Measurements from ENCODE around the gene PCDHB3.
"Not testable (repeated sequence)": the region's sequence is repeated elsewhere in the genome, so short reads cannot be mapped to it uniquely, and the experiment has no call there.

Gene PCDHB3

DNA sequence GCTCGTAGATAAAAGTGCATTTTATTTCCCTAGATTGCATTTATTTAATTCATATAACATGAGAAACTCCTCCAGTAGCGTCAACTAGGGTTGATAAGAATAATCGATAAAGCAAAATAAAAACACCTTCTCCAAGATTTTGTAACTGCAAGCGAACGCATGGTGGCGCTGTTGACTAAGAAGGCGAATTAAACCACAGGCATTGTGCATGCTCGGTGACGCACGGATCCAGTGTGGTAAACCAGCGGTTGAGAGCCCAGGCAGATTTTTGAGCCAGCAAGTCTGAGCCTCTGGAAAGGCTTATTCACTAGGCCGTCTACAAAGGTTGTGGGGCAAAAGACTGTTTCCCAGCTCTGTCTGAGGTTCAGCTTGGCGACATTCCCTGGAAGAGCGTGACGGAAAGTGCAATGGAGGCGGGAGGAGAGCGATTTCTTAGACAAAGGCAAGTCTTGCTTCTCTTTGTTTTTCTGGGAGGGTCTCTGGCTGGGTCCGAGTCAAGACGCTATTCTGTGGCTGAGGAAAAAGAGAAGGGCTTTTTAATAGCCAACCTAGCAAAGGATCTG, at the start of gene PCDHB3:
Gene PCDHB3, plus strand, starts transcription at position 231 of the 563 bp plus-strand sequence. Its CDS starts 177 bp downstream, at position 408.
- in situ Hi-C loops (cut with MboI; ENCODE audit: low sequenced_read_pairs) = no loop called here

DNA sequence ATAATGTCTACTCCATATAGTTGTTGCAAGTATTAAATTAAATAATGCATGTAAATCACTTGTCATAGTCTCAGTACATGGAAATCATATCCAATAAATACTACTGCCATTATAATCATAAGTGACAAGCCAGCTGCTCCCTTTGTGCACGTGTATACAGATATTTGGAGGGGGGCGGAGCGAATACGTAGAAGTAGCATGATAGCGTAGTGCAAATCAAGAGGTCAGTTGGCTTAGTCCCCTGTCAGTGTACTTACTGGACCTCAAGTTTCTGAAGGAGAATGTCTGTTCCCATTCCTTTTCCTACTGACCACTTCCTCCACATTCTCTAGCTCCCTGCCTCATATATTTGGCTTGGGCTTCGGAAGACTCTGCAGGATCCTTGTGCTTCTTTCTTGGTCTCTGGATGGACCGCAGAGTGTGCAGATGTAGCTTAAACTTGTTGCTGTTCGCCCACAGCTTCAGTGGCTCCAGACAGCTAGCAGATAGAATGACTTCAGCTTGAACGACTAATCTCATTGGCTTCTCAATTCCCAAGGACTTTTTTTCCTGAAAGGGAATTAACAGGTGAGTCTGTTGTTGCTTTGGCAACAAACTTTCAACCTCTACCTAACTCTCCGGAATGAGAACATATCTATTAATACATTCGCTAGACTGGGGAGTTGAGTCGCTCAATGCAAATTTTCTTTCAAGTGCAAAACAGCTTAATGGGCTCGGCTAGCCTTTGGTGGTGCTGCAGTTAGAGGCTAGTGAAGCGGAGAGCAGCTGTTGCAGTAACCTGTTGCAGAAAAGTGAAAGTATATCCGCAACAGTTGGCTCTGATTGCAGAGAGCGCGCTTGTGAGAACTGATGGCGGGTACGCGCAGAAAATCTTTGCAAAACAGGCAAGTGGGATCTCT, 49.4 kb upstream of the PCDHB3 start, which contains the start of gene PCDHB1:
Gene PCDHB1, plus strand, starts transcription at position 753 of the 899 bp plus-strand sequence. Its CDS starts 97 bp downstream, at position 850.
- in situ Hi-C loops (cut with MboI; ENCODE audit: low sequenced_read_pairs) = no loop called here

DNA sequence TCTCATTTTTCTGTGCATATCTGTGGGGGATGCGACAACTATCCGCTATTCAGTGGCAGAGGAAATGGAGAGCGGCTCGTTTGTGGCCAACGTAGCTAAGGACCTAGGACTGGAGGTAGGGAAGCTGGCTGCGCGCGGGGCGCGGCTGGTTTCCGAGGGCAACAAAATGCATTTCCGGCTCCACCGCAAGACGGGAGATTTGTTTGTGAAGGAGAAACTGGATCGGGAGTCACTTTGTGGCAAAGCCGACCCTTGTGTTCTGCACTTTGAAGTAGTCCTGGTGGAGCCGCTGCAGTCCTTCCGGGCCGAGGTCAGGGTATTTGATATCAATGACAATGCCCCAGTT, 48.8 kb upstream of the PCDHB3 start:
- in situ Hi-C loops (cut with MboI; ENCODE audit: low sequenced_read_pairs) = no loop called here

DNA sequence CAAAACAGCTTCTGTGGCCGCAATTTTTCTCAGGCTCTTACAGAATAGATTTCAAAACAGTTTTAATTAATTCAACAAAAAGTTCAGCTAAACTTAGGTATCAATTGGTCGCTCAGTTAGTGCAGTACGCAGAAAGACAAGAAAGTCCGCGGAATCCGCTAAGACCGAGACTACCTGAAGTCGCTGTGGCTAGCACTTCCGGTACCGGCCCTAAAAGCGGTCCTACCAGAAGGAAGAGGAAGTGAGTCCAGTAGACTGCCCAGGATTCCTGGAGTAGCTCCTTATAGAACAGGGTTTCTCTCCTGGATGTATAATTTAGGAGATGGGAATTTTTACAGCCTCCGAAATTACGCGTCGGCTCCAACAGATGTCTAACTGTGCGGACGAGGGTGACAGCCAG, 22.4 kb upstream of the PCDHB3 start:
- in situ Hi-C loops (cut with MboI; ENCODE audit: low sequenced_read_pairs) = no loop called here

DNA sequence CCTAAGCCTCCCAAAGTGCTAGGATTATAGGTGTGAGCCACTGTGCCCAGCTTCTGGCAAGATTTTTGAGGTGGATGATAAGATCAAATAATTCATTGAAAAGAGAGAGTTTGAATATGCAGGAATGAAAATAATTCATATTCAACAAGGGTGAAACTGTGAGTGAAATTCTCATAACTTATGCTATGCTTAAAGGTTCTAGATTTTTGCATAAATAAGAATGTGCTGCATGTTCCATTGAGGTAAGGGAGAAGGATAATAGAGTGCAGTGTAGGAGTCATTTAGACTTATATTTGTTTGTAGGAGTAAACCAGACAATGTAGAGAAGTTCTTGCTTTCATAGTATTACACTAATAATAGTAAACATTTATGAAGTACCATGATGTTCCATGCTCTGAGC, 18.0 kb upstream of the PCDHB3 start:
- in situ Hi-C loops (cut with MboI; ENCODE audit: low sequenced_read_pairs) = no loop called here

DNA sequence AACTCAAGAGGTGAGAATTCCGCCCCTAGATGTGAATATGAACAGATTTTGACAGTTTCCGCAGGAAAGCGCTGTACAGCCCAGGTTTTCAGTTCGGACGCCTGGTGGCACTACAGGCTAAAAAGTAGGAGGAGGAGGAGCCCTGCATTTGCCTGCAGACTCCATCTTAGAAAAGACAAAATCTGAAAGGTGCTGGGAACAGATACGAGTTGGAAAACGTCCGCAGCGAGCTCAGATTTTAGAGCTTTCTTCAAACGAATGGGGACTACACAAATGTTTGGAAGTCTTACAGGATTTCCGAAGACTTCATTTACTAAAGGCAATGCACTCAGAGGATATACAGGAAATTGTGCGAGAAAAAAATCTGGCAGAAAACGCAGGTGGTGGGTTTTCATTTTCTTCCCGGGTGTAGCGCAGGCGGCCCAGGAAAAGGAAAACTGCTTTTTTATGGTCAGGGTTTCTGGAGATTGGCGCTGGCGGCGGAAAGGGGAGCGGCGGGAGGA, 15.7 kb upstream of the PCDHB3 start:
- in situ Hi-C loops (cut with MboI; ENCODE audit: low sequenced_read_pairs) = no loop called here

DNA sequence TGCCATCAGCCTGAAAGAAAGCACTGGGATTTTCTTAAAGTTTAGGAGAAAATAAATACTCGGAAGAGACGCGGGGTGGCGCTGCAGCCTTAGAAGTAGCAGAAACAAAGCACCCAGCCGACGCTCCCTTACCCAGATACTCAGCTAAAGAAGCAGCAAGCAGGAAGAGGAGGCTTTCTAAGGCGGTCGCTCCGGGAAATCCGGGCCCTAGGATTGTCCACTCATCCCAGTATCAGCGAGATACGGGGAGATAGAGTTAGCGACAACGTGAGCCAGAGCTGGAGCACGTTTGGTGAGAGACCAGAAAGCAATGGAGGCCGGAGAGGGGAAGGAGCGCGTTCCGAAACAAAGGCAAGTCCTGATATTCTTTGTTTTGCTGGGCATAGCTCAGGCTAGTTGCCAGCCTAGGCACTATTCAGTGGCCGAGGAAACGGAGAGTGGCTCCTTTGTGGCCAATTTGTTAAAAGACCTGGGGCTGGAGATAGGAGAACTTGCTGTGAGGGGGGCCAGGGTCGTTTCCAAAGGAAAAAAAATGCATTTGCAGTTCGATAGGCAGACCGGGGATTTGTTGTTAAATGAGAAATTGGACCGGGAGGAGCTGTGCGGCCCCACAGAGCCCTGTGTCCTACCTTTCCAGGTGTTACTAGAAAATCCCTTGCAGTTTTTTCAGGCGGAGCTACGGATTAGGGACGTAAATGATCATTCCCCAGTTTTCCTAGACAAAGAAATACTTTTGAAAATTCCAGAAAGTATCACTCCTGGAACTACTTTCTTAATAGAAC, 5.6 kb upstream of the PCDHB3 start, which contains the start of gene PCDHB2:
Gene PCDHB2, plus strand, starts transcription at position 135 of the 782 bp plus-strand sequence. Its CDS starts 176 bp downstream, at position 311.
- in situ Hi-C loops (cut with MboI; ENCODE audit: low sequenced_read_pairs) = no loop called here

DNA sequence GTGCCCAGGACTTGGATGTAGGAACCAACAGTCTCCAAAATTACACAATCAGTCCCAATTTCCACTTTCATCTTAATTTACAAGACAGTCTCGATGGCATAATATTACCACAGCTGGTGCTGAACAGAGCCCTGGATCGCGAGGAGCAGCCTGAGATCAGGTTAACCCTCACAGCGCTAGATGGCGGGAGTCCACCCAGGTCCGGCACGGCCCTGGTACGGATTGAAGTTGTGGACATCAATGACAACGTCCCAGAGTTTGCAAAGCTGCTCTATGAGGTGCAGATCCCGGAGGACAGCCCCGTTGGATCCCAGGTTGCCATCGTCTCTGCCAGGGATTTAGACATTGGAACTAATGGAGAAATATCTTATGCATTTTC, 5.0 kb upstream of the PCDHB3 start:
- in situ Hi-C loops (cut with MboI; ENCODE audit: low sequenced_read_pairs) = no loop called here

DNA sequence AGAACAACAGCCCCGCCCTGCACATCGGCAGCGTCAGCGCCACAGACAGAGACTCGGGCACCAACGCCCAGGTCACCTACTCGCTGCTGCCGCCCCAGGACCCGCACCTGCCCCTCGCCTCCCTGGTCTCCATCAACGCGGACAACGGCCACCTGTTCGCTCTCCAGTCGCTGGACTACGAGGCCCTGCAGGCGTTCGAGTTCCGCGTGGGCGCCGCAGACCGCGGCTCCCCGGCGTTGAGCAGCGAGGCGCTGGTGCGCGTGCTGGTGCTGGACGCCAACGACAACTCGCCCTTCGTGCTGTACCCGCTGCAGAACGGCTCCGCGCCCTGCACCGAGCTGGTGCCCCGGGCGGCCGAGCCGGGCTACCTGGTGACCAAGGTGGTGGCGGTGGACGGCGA, 4.1 kb upstream of the PCDHB3 start:
- in situ Hi-C loops (cut with MboI; ENCODE audit: low sequenced_read_pairs) = not testable (repeated sequence)

DNA sequence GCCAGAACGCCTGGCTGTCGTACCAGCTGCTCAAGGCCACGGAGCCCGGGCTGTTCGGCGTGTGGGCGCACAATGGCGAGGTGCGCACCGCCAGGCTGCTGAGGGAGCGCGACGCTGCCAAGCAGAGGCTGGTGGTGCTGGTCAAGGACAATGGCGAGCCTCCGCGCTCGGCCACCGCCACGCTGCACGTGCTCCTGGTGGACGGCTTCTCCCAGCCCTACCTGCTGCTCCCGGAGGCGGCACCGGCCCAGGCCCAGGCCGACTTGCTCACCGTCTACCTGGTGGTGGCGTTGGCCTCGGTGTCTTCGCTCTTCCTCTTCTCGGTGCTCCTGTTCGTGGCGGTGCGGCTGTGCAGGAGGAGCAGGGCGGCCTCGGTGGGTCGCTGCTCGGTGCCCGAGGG, 3.7 kb upstream of the PCDHB3 start:
- in situ Hi-C loops (cut with MboI; ENCODE audit: low sequenced_read_pairs) = not testable (repeated sequence)

DNA sequence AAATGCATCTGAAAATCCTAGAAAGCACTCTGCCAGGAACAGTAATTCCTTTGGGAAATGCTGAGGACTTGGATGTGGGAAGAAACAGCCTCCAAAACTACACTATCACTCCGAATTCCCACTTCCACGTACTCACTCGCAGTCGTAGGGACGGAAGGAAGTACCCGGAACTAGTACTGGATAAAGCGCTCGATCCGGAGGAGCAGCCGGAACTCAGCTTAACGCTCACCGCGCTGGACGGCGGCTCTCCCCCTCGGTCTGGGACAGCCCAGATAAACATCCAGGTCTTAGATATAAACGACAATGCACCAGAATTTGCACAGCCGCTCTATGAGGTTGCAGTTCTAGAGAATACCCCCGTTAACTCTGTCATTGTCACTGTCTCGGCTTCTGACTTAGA, 786 bp downstream of the PCDHB3 start:
- in situ Hi-C loops (cut with MboI; ENCODE audit: low sequenced_read_pairs) = no loop called here

DNA sequence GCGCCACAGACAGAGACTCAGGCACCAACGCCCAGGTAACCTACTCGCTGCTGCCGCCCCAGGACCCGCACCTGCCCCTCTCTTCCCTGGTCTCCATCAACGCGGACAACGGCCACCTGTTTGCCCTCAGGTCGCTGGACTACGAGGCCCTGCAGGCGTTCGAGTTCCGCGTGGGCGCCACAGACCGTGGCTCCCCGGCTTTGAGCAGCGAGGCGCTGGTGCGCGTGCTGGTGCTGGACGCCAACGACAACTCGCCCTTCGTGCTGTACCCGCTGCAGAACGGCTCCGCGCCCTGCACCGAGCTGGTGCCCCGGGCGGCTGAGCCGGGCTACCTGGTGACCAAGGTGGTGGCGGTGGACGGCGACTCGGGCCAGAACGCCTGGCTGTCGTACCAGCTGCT, 1.8 kb downstream of the PCDHB3 start:
- in situ Hi-C loops (cut with MboI; ENCODE audit: low sequenced_read_pairs) = not testable (repeated sequence)

DNA sequence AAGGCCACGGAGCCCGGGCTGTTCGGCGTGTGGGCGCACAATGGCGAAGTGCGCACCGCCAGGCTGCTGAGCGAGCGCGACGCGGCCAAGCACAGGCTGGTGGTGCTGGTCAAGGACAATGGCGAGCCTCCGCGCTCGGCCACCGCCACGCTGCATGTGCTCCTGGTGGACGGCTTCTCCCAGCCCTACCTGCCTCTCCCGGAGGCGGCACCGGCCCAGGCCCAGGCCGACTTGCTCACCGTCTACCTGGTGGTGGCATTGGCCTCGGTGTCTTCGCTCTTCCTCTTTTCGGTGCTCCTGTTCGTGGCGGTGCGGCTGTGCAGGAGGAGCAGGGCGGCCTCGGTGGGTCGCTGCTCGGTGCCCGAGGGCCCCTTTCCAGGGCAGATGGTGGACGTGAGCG, 2.2 kb downstream of the PCDHB3 start:
- in situ Hi-C loops (cut with MboI; ENCODE audit: low sequenced_read_pairs) = not testable (repeated sequence)

DNA sequence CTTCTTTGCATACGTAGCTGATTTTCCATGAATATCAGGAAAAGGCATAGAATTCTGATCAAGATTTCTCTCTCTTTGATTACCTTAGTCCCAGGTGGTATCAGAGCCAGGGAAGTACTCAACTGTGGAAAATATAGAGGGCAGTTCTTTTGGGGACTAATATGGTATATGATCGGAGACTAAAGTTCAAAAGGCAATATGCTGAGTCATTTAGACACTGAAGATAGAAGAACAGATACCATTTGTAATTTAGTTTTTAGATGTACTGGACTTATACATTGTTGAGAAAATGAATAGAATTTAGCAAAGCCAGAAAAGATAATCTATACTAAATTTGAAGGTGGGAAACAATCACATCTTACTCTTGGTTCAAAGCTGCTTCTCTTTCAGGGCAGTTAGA, 5.1 kb downstream of the PCDHB3 start:
- in situ Hi-C loops (cut with MboI; ENCODE audit: low sequenced_read_pairs) = no loop called here

DNA sequence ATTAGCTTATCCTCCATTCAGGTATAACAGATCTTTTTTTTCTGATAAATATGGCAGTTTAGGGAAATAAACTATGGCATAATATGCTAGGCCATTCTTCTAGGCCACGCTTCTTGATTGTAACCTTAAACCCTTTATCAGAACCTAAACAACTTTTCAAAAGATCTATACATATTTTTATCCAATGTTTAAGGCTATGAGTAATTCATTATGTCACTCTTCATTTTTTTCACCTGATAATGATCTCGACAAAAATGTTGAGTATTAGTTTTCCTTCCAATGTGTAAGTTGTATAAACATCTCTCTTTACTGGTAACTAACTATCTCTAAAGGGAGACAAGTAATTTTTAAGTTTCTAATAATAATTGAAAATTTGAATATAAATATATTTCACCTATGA, 19.0 kb downstream of the PCDHB3 start:
- in situ Hi-C loops (cut with MboI; ENCODE audit: low sequenced_read_pairs) = no loop called here

DNA sequence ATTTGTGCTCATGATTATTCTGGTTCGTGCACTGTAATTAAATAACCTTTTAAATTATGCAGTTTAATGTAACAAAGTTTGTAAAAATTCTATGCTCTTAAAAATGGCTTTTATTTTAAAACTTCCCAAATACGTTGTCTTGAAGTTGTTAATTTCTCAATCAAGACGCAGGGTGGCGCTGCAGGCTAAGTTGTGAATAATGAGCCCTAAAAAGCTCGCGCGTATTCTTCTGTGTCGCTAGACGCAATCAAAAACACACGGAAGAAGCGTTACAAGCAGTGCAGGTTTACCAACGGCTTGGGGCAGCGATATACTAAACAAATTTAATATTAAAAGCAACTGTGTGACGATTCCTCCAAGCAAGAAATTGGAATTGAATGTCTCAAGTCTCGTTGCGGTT, 21.3 kb downstream of the PCDHB3 start, which contains the start of gene PCDHB4:
Gene PCDHB4, plus strand, starts transcription at position 256 of the 400 bp plus-strand sequence. CDS start 181 bp downstream, outside the sequence.
- in situ Hi-C loops (cut with MboI; ENCODE audit: low sequenced_read_pairs) = no loop called here

DNA sequence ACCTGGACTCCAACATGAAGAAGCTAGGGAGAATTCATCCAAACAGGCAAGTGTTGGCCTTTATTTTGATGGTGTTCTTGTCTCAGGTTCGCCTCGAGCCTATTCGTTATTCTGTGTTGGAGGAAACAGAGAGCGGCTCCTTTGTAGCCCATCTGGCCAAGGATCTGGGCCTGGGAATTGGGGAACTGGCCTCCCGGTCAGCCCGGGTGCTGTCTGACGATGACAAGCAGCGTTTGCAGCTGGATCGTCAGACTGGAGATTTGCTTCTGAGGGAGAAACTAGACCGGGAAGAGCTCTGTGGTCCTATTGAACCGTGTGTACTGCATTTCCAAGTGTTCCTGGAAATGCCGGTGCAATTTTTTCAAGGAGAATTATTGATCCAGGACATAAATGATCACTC, 21.7 kb downstream of the PCDHB3 start:
- in situ Hi-C loops (cut with MboI; ENCODE audit: low sequenced_read_pairs) = no loop called here

DNA sequence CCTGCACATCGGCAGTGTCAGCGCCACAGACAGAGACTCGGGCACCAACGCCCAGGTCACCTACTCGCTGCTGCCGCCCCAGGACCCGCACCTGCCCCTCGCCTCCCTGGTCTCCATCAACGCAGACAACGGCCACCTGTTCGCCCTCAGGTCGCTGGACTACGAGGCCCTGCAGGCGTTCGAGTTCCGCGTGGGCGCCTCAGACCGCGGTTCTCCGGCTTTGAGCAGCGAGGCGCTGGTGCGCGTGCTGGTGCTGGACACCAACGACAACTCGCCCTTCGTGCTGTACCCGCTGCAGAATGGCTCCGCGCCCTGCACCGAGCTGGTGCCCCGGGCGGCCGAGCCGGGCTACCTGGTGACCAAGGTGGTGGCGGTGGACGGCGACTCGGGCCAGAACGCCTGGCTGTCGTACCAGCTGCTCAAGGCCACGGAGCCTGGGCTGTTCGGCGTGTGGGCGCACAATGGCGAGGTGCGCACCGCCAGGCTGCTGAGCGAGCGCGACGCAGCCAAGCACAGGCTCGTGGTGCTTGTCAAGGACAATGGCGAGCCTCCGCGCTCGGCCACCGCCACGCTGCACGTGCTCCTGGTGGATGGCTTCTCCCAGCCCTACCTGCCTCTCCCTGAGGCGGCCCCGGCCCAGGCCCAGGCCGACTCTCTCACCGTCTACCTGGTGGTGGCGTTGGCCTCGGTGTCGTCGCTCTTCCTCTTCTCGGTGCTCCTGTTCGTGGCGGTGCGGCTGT, 23.3 kb downstream of the PCDHB3 start:
- in situ Hi-C loops (cut with MboI; ENCODE audit: low sequenced_read_pairs) = not testable (repeated sequence)

DNA sequence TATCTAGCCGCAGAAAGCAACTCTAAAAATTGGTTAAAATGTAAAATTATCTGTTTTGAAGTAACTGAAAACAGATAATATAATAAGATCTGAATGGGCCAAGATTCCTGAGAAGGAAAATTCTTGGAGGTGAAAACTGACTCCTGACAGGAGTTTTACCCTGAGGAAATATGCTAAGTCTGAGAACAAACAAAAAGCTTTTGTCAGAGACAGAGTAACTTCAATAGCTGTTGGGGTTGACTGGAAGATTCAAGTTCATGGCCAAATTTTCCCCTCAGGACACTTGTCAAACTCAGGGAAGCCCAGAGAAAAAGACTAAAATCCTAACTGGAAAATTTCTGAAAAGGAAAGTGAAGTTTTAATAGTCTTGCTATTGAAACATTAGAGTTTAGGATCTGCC, 27.0 kb downstream of the PCDHB3 start:
- in situ Hi-C loops (cut with MboI; ENCODE audit: low sequenced_read_pairs) = no loop called here

DNA sequence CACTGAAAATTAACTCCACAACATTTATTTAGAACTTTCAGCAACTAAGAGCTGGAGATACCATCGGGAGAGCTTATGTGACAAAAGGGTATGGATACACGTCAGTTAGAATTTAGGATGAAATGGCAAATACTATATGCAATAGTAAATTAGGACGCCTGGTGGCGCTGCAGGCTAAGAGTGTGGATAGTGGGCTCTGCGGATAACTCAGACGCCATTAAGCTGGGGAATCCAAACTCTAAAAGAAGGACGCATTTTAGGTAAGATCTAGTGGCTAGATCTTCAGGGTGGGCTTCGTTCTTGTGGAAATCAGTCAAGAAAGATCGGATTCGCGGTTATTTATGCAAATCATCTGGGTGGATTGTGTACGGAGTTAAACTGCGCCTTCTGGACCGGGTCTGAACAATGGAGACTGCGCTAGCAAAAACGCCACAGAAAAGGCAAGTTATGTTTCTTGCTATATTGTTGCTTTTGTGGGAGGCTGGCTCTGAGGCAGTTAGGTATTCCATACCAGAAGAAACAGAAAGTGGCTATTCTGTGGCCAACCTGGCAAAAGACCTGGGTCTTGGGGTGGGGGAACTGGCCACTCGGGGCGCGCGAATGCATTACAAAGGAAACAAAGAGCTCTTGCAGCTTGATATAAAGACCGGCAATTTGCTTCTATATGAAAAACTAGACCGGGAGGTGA, 34.9 kb downstream of the PCDHB3 start, which contains the start of gene PCDHB5:
Gene PCDHB5, plus strand, starts transcription at position 177 of the 688 bp plus-strand sequence. Its CDS starts 229 bp downstream, at position 406.
- in situ Hi-C loops (cut with MboI; ENCODE audit: low sequenced_read_pairs) = no loop called here
